Measurements from ENCODE around the gene ZNF267.
A peak's percentile ranks its signal among the peaks of the same experiment; 100 is the strongest.
"Not testable (repeated sequence)": the region's sequence is repeated elsewhere in the genome, so short reads cannot be mapped to it uniquely, and the experiment has no call there.

The ZNF267 gene

GRCh38 chr16:31873556-31874365 lies at the start of gene ZNF267:
ZNF267 (plus strand) TSS chr16:31873807; CDS start chr16:31873967, 160 bp downstream.
- no peak for TF ChIP-seq CTCF (IDR thresholded peaks at IDR 0.05; ENCODE audit: extremely low read depth, insufficient read depth, missing control alignments)
- in situ Hi-C loops (cut with MboI; ENCODE audit: low pct_unique_long_range_greater_than_20kb, low sequenced_read_pairs, unreplicated experiment): loop anchor here (25.0 kb wide), 1 partner anchor 411 kb away; the partner anchor contains the start of genes ARMC5 and TGFB1I1
- DNase-seq (ENCODE audit: low spot score): peak; percentile 88

GRCh38 chr16:31833047-31833446 lies 40.6 kb upstream of the ZNF267 start:
- in situ Hi-C loops (cut with MboI; ENCODE audit: low pct_unique_long_range_greater_than_20kb, low sequenced_read_pairs, unreplicated experiment): no loop called here
- no peak for TF ChIP-seq CTCF (IDR thresholded peaks at IDR 0.05; ENCODE audit: extremely low read depth, insufficient read depth, missing control alignments)
- no peak for DNase-seq (ENCODE audit: low spot score)

- DNase-seq (ENCODE audit: low spot score); in situ Hi-C loops (cut with MboI; ENCODE audit: low pct_unique_long_range_greater_than_20kb, low sequenced_read_pairs, unreplicated experiment): not testable (repeated sequence)
Observed at GRCh38 chr16:31836396-31836795, 37.2 kb upstream of the ZNF267 start.

- DNase-seq (ENCODE audit: low spot score): no peak
- in situ Hi-C loops (cut with MboI; ENCODE audit: low pct_unique_long_range_greater_than_20kb, low sequenced_read_pairs, unreplicated experiment): no loop called here
- no peak for TF ChIP-seq CTCF (IDR thresholded peaks at IDR 0.05; ENCODE audit: extremely low read depth, insufficient read depth, missing control alignments)
Observed at GRCh38 chr16:31842864-31843263, 30.7 kb upstream of the ZNF267 start.

GRCh38 chr16:31848572-31848971 lies 25.0 kb upstream of the ZNF267 start:
- in situ Hi-C loops (cut with MboI; ENCODE audit: low pct_unique_long_range_greater_than_20kb, low sequenced_read_pairs, unreplicated experiment); DNase-seq (ENCODE audit: low spot score): not testable (repeated sequence)

GRCh38 chr16:31853291-31853690 lies 20.3 kb upstream of the ZNF267 start:
- DNase-seq (ENCODE audit: low spot score): no peak
- TF ChIP-seq CTCF (IDR thresholded peaks at IDR 0.05; ENCODE audit: extremely low read depth, insufficient read depth, missing control alignments): no peak
- in situ Hi-C loops (cut with MboI; ENCODE audit: low pct_unique_long_range_greater_than_20kb, low sequenced_read_pairs, unreplicated experiment): loop anchor here (25.0 kb wide), 1 partner anchor 391 kb away; the partner anchor contains the start of genes ARMC5 and TGFB1I1

- no peak for TF ChIP-seq CTCF (IDR thresholded peaks at IDR 0.05; ENCODE audit: extremely low read depth, insufficient read depth, missing control alignments)
- no peak for DNase-seq (ENCODE audit: low spot score)
- in situ Hi-C loops (cut with MboI; ENCODE audit: low pct_unique_long_range_greater_than_20kb, low sequenced_read_pairs, unreplicated experiment): loop anchor here (25.0 kb wide), 1 partner anchor 398 kb away; the partner anchor contains the start of genes ARMC5 and TGFB1I1
Observed at GRCh38 chr16:31860508-31860907, 13.1 kb upstream of the ZNF267 start.

Data from GM13977 (cell line).